ENCODE measurements around the gene TPCN1.

TPCN1 gene

DNA sequence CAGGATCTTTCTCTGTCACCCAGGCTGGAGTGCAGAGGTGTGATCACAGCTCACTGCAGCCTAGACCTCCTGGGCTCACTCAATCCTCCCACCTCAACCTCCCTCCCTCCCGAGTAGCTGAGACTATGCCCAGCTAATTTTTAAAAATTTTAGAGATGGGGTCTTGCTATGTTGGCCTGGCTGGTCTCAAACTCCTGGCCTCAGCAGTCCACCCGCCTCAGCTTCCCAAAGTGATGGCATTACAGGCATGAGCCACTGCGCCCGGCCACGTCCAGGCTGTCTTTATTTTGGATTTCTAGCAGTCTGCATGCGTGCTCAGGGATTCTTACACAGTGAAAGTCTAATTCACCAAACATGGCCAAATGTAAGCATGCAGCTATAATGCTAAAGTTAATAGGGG, 95.9 kb downstream of the TPCN1 start:
- no peak for DNase-seq

DNA sequence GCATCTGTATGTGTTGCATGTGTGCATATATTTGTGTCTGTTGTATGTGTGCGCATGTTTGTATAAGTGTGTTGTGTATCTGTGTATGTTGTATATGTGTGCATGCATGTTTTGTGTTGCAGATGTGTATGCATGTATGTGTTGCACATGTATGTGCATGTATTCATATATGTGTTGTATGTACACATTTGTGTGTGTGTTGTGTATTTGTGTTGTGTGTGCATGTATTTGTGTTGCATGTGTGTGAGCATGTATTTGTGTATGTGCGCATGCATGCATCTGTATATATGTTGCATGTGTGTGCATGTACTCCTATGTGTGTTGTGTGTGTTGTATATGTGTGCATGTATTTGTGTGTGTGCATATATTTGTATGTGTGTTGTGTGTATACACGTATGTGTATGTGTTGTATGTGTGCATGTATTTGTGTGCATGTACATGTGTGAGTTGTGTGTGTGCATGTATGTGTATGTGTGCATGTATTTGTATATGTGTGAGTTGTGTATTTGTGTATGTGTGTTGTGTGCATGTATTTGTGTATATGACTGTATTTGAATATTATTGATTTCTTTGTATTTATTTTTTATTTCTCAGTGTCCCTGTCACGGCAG, 96.9 kb downstream of the TPCN1 start:
- DNase-seq: no peak

GRCh38 chr12:113318900-113319628, 97.8 kb downstream of the TPCN1 start:
- no peak for DNase-seq

GRCh38 chr12:113320401-113320800, 99.1 kb downstream of the TPCN1 start:
- no peak for DNase-seq

DNA sequence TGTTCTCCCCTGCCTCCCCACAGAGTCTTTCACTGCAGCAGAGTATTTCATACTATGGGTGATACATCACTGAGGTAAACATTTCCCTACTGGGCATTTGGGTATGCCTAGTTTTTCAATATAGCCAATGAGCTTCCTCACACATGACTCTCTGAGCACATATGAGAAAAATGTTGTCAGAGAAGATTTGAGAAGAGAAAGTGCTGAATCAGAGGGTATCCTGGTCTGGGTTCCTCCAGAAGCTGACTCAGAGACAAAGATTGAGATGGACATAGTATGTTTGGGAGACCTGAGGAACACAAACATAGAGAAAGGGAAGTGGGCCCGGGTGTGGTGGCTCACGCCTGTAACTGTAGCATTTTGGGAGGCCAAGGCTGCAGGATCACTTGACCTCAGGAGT, 101.1 kb downstream of the TPCN1 start:
- no peak for DNase-seq

- DNase-seq: no peak
Observed at GRCh38 chr12:113325916-113326315, 104.7 kb downstream of the TPCN1 start.

DNA sequence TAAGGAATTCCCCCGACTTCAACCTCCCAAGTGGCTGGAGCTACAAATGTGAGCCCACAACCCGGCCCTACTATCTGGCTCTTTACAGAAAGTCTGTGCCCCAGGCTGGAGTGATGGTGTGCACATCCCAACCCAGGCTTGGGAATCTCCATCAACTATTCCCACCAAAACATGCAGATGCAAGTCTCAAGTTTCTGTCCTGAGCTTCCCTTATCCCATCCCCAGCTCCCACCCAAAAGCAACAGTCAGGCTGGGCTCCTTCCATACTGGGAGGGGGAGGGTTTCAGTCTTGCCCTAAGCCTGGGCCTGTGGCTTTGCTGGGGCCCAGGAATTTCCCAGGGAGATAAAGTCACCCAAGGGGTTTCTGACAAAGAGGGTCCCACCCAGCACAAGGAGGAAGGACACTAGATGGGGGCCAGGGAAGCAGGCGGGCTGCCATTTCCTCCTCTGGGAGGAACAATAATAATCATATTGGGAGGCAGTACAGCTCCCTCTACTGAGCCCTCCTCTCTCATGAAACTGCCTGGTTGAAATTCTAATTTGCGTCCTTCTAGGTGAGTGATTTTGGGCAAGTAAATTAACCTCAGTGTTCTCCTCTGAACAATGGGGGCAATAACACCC, 105.6 kb downstream of the TPCN1 start:
- DNase-seq: no peak

DNA sequence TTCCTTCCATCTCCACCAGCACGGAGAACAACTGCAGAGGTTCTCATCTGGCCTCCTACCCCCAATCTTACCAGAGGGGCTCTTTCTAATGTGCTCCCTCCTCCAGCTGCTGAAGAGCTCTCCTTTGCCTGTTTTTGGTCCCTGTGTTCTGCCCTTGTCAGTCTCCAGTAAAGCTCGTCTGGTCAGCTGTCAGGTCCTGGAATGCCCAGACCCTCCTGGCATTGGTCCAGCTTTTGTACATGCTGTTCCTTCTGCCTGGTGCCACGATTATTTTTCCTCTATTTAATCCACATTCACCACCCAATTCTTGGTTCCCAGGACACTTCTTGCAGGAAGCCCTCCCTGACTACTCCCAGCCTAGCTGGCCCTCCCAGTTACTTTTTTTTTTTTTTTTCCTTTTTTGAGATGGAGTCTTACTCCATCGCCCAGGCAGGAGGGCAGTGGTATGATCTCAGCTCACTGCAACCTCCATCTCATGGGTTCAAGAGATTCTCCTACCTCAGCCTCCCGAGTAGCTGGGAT, 107.2 kb downstream of the TPCN1 start:
- DNase-seq: no peak

DNA sequence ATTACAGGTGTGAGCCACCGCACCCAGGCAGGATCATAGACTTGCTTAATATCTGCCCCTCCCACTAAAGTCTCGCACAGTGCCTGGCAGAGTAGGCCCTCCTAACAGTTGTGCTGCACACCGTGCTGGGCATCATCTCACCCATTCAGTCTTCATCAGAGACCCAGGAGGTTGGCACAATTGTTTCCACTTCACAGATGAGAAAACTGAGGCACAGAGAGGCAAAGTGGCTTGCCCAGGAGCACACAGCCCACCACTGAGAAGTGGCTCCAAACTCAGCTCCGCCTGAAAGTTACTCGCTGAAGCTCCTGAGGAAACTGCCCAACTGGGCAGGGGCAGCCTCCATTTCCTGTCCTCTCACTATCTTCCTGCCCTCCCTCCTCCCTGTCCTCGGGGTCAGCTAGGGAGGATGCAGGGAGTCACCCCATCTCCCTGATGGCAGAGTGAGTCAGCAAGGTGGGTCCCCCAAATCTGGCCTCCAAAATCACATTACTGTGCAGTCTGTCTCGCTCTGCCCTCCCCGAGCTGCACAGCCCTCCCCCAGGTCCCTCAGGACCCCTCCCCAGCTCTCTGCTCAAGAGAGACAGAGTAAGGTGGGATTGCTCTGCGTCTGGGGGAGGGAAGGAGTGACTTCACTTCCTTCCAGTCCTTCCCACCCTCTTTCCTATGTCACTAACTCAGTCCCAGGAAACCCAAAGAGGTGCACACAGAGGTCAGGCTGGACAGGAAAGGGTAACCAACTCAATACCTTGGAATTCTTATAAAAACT, 107.9 kb downstream of the TPCN1 start:
- DNase-seq: no peak

- no peak for DNase-seq
Observed at GRCh38 chr12:113329791-113330417, 108.6 kb downstream of the TPCN1 start.

DNA sequence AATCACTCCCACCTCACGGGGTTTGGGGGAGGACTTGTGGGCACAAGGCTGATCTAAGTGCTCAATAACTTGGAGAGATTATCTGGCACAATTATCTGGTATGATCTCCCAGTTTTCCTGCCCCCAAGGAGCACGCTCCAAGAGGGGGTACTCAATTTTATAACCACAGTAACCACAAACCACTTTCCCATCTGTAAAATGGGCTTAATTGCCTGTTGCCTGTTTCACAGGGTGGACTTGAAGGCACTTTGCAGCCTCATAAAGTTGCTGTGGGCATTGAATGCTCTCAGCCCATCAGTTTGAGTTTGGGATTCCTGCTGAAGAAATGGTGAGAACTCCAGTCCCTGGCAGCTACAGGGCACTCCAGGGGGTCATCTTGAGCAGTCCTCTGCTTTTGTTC, 109.2 kb downstream of the TPCN1 start:
- DNase-seq: no peak

GRCh38 chr12:113332688-113333417, 111.6 kb downstream of the TPCN1 start:
- no peak for DNase-seq

- DNase-seq: no peak
Observed at GRCh38 chr12:113333418-113333750, 112.1 kb downstream of the TPCN1 start.

- peak; percentile 5 for DNase-seq
Observed at GRCh38 chr12:113333877-113334785, 112.9 kb downstream of the TPCN1 start.

DNA sequence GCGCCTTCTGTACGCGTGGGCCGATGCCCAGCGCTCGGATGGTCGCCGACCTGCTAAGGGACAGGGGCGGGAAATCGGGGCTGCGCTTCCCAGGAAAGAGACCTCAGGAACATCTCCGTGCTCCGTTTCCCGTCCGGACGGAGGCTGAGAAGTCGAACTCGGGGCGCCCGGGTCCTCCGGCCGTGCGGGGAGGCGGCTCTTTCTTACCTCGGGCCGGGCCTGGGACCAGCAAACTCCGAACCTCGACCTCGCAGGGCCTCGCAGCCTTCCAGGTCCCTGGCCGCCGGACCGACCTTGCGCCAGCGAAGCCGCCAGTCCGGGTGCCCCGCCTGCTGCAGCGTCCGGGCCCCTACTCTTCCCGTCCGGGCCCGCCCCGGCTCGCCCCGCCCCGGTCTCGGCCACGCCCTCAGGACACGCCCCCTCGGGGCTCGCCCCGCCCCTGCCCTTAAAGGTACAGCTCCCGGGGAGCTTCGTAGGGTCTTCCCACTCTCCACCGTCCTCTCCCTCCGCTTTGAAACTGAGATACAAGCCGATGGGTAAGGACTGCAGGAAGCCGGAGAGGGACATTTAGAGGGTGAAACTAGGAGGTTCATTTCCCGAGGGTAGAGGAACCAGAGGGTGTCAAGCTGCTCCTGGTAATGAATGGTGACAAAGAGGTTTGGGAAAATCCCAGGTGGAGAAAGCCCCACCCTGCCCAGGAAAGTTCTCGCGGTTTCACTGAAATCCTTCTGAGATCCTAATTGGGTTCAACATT, 113.7 kb downstream of the TPCN1 start, which contains the start of gene SLC8B1:
Gene SLC8B1, minus strand, starts transcription at position 324 of the 754 bp plus-strand sequence. CDS start 2,231 bp downstream, outside the sequence.
- peak; percentile 87 for DNase-seq

DNA sequence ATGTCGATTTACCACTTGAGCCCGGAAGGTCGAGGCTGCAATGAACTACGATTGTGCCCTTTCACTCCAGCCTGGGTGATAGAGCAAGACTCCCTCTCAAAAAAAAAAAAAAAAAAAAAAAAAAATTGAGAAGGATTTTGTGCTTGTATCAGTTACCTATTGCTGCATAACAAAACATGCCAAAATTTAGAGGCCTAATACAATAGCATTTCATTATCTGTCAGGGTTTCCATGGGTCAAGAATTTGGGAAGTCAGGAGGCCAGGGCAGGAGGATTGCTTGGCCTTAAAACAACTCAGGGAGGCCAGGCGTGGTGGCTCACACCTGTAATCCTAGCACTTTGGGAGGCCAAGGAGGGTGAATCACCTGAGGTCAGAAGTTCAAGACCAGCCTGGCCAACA, 118.3 kb downstream of the TPCN1 start:
- DNase-seq: no peak

GRCh38 chr12:113340061-113340460, 118.8 kb downstream of the TPCN1 start:
- DNase-seq: no peak

DNA sequence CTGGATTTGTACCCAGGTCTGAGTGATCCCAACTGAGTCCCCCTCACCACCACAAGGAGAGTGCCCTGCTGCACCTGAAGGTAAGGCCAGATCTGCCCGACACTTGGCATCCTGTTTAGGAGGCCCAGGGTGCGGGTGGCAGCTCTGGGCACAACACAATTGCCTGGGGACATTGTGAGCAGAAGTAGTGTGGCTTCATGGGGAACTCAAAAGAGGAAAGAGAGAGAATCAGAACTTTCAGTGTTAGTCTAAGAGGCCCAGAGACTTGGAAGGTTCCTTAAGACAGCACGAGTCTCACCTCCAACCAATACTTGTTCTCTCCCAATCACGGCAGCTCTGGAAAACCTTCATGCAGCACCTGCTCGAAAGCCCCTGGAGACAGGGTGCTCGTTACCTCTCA, 120.3 kb downstream of the TPCN1 start:
- no peak for DNase-seq

DNA sequence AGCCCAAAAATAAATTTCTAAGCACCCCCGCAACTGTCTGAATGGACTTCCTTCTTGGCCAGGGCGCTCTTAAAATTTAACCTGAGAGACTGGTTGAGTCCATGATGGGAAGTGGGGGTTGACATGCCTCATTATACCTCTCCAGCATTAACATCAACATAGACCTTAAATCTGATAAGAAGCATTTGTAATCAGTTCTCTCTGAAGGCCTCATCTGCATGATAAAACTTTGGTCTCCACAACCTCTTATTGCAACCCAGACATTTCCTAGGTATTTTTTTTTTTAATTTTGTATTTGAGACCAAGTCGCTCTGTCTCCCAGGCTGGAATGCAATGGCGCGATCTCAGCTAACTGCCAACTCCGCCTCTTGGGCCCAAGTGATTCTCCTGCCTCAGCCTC, 124.1 kb downstream of the TPCN1 start:
- no peak for DNase-seq

DNA sequence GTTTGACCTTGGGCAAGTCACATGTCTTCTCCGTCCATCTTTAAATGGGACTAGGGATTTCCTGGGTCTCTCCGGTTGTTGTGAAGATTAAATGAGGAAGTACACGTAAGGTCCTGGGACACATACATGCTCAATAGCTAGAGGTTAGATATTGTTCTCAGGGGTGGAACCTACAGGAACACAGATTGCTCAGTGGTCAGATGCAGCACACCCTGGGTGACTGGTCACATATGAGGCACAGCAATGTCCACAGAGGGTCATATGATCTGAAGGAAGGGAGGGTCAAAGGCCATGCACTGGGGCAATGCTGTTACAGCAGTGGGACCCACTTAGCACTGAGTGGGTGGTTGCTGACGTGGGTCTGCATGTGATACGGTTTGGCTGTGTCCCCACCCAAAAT, 125.1 kb downstream of the TPCN1 start:
- DNase-seq: no peak
